Left renal cortex interstitium (tissue), 4 donors: ENCODE results near the gene IGFN1. TPM values are rescaled to one million over a fixed set of nuclear protein-coding genes. Genes with fewer than 3 reads are reported as not detected.

Experiments used
- DNase-seq, 4 donors: peaks; one replicate each; pipeline ENCODE4 v3.0.0-alpha.2; 2013; ENCODE audit warnings: low read depth in 4 of 4, low spot score in 2 of 4, missing footprints in 1 of 4
- polyA plus RNA-seq, 4 donors: library from polyadenylated mRNA; unstranded; fragments of 120-200 nt; gene quantifications; one replicate each; pipeline ENCODE4 v1.2.1, GENCODE V29; 2013; ENCODE audit not compliant: insufficient read length in 4 of 4

IGFN1 gene
- polyA plus RNA-seq, 4 donors: 0.34 to 1.3 (median 0.78) TPM

DNA sequence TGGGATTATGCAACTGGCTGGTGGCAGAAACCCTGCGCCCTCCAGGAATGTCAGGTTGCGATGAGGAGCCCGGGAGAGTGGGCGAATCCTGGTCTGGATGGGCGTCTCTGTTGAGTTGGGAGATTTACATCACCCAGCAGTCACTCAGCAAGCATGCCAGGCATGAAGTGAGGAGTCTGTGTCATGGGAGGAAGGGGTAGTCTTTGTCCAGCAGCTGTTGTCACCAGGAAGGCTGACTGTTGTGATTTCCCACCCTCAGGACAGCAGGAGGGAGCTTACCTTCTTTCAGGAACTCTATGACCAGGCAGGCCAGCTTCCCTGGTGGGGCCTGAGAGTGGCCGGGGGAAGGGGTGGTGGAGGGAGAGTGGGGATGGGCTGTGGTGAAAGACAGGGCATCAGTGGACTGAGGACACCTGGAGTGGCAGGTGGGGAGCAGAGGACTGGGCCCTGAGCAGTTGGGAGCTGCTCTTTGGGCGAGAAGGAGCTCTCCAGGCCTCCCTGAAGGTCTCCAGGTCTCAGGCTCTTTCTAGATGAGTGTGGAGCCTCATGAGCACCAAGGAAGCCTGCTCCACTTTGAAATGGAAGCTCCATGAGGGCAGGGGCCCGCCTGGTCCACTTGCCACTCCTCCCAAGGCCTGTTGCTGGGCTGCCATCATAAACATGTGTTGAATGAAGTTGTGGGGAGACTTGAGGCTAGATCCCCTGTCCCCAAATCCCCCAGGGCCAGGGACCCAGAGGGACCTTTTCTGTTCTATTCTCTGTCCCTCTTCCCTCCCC, 71.3 kb downstream of the IGFN1 start:
- no peak for DNase-seq

GRCh38 chr1:201262963-201263608, 72.5 kb downstream of the IGFN1 start:
- no peak for DNase-seq

- DNase-seq: no peak
These were observed 73.4 kb downstream of the IGFN1 start for GRCh38 chr1:201264072-201264471.

GRCh38 chr1:201264554-201264953, 73.9 kb downstream of the IGFN1 start:
- no peak for DNase-seq

DNA sequence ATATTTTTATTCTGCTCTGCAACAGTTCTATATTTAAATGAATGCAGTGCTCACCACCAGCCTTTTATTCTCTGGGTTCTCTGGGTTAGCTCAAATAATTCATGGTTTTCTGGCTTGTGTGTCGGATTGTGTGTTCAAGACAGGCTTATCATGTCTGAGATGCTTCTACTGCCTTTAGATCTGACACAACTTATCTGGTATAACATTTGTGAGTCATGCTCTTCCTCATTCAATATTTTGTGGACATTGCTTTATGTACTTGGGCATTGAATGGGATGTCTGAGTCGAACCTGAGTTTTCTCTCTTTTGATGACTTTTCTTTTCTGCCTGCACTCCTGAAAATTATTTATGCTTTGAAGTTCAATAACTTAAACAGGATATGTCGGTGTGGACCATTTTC, 75.1 kb downstream of the IGFN1 start:
- DNase-seq: no peak

DNA sequence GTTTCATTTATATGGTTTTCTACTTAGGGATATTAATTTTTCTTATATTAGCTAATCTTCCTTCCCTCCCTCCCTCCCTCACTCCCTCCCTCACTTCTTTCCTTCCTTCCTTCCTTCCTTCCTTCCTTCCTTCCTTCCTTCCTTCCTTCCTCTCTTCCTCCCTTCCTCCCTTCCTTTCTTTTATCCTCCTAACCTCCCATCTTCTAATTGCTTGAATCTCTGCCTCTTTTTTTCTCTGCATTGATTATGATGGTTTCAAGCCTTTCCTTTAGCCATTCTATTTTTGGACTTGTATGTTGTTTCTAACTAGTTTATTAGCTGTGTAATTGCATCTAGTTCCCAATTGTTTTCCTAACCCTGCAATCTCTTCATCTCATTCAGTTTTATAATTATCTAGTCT, 75.7 kb downstream of the IGFN1 start:
- DNase-seq: no peak

GRCh38 chr1:201266774-201267173, 76.2 kb downstream of the IGFN1 start:
- no peak for DNase-seq

DNA sequence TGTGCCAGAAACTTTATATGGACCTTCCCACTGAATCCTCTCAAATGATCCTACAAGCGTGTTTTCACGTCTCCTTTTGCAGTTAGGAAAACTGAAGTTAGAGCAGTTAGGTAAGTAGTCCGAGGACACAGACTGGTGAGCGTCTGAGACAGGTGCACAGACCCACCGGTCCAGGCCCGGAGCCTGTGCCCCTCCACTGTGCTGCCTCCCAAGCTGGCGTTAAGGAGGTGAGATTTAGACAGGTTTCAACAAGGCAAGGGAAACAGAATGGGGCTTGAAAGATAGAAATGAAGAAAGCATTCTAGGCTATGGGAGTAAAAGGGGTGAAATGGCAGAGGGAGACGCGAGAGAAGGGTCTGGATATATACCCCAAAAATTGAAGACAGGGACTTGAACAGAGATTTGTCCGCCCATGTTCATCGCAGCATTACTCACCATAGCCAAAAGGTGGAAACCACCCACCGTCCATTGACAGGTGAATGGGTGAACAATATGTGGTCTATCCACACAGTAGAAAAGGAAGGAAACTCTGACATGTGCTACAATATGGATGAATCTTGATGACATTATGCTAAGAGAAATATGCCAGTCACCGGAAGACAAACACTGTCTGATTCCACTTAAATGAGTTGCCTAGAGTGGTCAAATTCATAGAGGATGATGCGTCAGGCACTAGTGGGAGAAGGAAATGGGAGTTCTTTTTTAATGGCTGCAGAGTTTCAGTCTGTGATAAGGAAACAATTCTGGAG, 77.0 kb downstream of the IGFN1 start:
- no peak for DNase-seq

DNA sequence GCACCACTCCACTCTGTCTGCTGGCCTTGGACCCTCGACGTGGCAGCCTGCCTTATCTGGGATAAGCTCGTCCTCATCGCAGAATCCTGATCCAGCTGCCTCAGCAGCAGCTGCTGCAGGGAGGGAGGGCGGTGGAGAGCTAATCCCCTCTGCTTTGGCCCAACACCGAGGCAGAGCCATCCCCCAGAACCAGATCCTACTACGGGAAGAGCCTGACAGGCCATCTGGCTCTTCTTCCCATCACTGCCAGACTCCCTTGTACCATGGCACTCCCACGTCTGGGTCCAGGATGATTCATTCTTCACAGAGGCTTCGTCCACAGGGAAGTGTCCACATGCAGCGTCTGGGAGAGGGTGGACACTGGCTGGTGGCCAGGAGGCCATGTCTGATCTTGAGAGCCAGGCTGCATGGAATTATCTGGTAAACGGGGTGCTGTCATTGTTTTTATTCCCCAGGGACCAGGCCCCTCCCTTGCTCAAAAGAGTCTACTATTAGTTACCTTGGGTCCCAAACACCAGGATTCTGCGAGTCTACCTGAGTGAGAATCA, 78.1 kb downstream of the IGFN1 start:
- DNase-seq: no peak

DNA sequence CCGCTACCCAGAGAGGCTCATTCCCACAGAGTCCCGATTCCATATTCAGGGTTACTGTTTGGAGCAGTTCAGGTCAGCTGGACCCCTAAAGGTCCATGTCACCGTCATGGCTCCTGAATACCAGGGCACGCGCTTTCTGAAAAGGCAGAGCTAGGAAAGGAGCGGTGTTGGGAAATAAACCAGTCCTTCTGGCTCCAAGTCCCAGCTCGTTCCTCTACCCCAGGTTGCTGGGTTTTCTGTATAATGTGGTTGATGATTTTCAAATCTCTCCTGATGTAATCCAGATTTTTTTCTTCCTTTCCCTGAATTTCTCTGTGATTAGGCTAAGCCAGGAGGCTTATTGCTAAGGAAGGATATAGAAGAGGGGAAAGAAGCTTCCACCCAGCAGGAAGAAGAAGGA, 78.7 kb downstream of the IGFN1 start:
- no peak for DNase-seq

- no peak for DNase-seq
These were observed 79.3 kb downstream of the IGFN1 start for GRCh38 chr1:201269900-201270410.

DNA sequence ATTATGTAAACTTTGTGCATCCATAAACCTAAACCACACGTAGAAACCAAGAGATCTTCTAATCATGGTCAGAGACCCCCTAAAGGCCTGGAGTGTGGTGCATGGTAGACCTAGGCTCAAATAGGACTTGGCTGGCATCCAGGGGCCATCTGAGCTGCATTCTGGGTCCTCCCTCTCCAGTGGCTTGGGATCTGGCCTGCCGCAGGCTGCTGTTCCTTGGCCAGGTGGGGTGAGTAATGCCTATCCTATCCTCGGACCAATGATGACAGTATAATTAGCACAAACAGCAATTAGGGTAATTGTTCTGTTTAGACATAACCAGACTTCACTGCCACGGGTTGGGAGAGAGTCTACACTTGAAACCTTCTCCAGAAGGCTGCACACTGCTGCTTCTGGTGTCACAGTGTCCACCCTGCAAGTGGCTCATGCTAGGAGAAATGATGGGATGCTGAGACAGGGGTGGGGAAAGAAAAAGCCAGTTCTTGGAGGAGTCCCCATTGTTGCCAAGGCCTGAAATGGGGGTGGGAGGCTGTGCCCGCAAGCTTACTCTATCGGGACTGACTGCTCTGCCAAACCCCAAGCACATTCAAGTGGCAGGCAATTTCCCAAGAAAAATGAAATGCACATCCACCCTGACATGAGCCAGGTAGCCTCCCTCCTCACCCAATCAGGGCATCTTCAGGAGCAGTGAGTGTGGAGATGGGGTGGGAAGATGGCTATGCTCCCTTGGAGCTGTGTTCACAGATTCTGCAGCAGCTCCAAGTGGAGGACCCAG, 80.2 kb downstream of the IGFN1 start:
- no peak for DNase-seq

- no peak for DNase-seq
These were observed 82.2 kb downstream of the IGFN1 start for GRCh38 chr1:201272799-201273198.

DNA sequence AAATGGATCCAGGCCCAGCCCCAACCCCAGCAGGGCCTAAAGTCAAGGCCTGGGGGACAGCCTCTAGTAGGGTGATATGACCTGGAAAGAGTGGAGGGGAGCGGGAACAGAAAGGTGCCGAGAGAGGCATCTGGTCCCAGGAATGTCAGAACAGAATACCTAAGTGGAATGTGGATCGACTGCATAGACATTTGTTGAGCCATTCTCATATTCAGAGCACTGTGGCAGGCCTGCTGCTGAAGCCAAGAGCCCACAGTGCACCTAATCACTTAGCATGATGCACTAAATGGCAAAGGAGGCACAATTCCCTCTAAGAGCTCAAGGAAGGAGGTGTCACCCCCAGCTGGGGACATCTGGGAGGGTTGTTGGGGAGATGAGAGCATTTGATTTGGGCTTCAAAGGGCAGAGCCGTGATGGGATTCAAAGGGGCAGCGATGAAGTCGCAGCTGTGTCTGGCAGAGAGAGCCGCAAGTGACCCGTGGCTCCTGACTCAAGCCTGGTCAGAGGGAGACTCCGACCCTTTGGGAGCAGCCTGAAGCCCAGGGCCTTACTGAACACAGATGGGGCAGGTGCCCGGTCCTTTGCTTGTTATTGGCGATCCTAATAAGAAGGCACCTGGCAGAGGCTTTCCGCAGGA, 84.1 kb downstream of the IGFN1 start:
- DNase-seq: no peak

DNA sequence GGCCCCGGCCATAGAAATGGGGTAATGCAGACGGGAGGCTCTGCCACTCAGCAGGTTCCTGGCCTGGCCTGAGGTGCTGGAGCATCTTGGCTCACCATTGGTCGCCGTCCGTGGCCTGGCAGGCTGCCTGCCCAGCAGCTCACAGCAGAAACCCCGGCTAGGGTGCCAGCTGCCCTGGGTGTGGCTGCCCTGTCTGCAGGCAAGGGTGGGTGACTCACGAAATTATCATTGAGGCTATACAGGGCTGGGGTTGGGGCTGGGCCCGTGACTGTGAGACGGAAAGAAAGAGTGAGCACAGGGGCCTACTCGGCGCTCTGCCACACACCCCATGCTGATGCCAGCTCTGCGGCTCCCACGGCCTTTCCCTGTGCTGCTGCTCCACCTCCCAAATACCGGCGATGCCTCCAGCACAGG, 84.6 kb downstream of the IGFN1 start:
- no peak for DNase-seq

GRCh38 chr1:201276891-201277290, 86.3 kb downstream of the IGFN1 start:
- DNase-seq: no peak

GRCh38 chr1:201277441-201277840, 86.8 kb downstream of the IGFN1 start:
- DNase-seq: no peak
